Measurements from ENCODE around the gene CCDC142. TPM values are rescaled to one million over a fixed set of nuclear protein-coding genes. Genes with fewer than 3 reads are reported as not detected.

Gene CCDC142
- total RNA-seq, 4 donors from 2014 or later, result 10.9 to 42.8 (median 35.7) TPM

DNA sequence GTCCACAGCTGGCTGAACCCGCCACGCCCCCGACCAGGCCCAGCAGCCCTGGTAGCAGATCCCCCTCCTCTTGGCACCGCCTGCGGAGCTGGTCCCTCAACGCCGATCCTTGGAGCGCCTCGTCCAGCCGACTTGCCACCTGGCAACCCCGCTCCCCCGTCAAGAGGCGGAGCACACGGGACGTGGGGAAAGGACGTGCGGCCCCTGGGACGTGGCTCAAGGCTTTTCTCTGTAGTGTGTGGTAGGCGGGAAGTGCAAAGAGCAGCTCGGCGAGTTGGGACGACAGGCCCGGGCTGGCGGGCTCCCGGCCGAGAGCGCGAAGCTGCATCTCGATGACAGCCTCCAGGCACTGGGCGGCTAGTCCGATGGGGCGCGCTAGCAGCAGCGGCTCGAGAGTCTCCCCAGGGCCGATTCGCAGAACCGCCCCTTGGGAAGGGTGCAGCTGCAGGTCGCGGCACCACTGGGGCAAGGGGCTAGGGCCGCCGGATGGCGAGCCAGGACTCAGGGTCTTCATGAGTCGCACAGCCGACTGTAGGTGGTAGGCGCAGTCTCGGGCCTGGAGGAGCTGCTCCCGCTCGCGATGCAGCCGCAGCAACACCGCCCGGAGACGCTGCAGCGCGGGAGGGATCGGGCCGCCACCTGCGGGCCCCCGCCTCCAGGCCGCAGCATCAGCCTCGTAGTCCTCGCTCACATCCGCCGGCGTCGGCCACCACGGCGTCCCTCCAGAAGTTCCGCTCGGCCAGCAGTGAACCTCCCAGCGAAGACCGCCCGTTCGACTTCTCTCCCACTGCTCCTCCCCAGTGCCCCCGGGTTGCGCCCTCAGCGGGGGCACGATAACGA is 617 bp downstream of the CCDC142 start:
- intact Hi-C loops (cut with DNase I; ENCODE audit: low total_unique reads), result loop anchor here (2.0 kb wide), 1 partner anchor 107 kb away; no protein-coding TSS in a partner anchor

GRCh38 chr2:74481431-74481830 is 1.4 kb downstream of the CCDC142 start:
- H3K4me1 ChIP-seq, result peaks cover 0 to 10% of the 10 kb centered on the region in 2 donors
- intact Hi-C loops (cut with DNase I; ENCODE audit: low total_unique reads), result no loop called here
- no peak for TF ChIP-seq CTCF (IDR thresholded peaks at IDR 0.05)
- no peaks in the 10 kb centered on the region for H3K27me3 ChIP-seq
- H3K27ac ChIP-seq, result no peak overlapping the region
- H3K4me3 ChIP-seq, result peak overlapping the region; percentile 91 to 93
- no peaks in the 10 kb centered on the region for H3K36me3 ChIP-seq
- no peak for DNase-seq
- no peaks in the 10 kb centered on the region for H3K9me3 ChIP-seq

More for the DNA sequence above, 617 bp downstream of the CCDC142 start:
- H3K27me3 ChIP-seq, result no peaks in the 10 kb centered on the region
- H3K36me3 ChIP-seq, result no peaks in the 10 kb centered on the region
- peaks cover 0 to 10% of the 10 kb centered on the region in 2 donors for H3K4me1 ChIP-seq
- peak overlapping the region; percentile 91 to 93 for H3K4me3 ChIP-seq
- TF ChIP-seq POLR2A (IDR thresholded peaks at IDR 0.05) (no peak), CTCF (IDR thresholded peaks at IDR 0.05) (no peak)
- no peaks in the 10 kb centered on the region for H3K9me3 ChIP-seq
- DNase-seq, result no peak
- H3K27ac ChIP-seq, result peak overlapping the region; percentile 91 to 93

GRCh38 chr2:74474899-74475298 is 7.9 kb downstream of the CCDC142 start:
- no peaks in the 10 kb centered on the region for H3K27me3 ChIP-seq
- intact Hi-C loops (cut with DNase I; ENCODE audit: low total_unique reads), result no loop called here
- H3K9me3 ChIP-seq, result no peaks in the 10 kb centered on the region
- no peak overlapping the region for H3K4me3 ChIP-seq
- TF ChIP-seq CTCF (IDR thresholded peaks at IDR 0.05) (no peak), POLR2A (IDR thresholded peaks at IDR 0.05) (no peak)
- no peak for DNase-seq
- H3K4me1 ChIP-seq, result no peaks in the 10 kb centered on the region
- H3K27ac ChIP-seq, result no peak overlapping the region
- H3K36me3 ChIP-seq, result no peaks in the 10 kb centered on the region

DNA sequence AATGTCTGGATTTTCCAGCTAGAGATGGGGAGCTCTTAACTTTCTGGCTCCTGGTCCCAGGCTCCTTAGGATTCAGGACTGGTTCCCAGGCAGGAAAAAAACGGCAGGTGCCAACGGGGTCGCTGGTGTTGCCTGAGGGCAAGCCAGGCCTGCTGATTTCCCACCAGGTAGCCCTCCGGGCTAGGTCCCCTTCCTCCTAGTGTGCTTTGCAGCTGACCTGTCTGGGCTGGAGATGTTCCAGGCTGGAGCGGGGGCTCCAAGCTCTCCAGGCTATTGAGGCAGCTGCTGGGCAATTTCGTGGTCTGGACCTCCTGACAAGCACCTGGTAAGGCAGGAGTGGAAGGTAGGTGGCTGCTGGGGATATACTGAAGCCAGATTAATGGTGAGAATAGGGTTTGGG is 8.3 kb downstream of the CCDC142 start:
- intact Hi-C loops (cut with DNase I; ENCODE audit: low total_unique reads), result no loop called here
- H3K4me3 ChIP-seq, result no peak overlapping the region
- H3K27me3 ChIP-seq, result no peaks in the 10 kb centered on the region
- H3K36me3 ChIP-seq, result no peaks in the 10 kb centered on the region
- H3K4me1 ChIP-seq, result no peaks in the 10 kb centered on the region
- no peak overlapping the region for H3K27ac ChIP-seq
- DNase-seq, result no peak
- H3K9me3 ChIP-seq, result no peaks in the 10 kb centered on the region
- TF ChIP-seq CTCF (IDR thresholded peaks at IDR 0.05), result no peak
- no peak for TF ChIP-seq POLR2A (IDR thresholded peaks at IDR 0.05)

GRCh38 chr2:74472945-74473258 is 9.9 kb downstream of the CCDC142 start:
- peak overlapping the region; percentile 77 to 82 for H3K27ac ChIP-seq
- TF ChIP-seq CTCF (IDR thresholded peaks at IDR 0.05) (no peak), POLR2A (IDR thresholded peaks at IDR 0.05) (no peak)
- H3K4me1 ChIP-seq, result no peaks in the 10 kb centered on the region
- no peaks in the 10 kb centered on the region for H3K9me3 ChIP-seq
- H3K4me3 ChIP-seq, result peak overlapping the region; percentile 57 to 63
- no peaks in the 10 kb centered on the region for H3K36me3 ChIP-seq
- intact Hi-C loops (cut with DNase I; ENCODE audit: low total_unique reads), result no loop called here
- no peaks in the 10 kb centered on the region for H3K27me3 ChIP-seq
- no peak for DNase-seq

Data from uterus (tissue), 4 donors.